ENCODE data around the gene TF.

DNA sequence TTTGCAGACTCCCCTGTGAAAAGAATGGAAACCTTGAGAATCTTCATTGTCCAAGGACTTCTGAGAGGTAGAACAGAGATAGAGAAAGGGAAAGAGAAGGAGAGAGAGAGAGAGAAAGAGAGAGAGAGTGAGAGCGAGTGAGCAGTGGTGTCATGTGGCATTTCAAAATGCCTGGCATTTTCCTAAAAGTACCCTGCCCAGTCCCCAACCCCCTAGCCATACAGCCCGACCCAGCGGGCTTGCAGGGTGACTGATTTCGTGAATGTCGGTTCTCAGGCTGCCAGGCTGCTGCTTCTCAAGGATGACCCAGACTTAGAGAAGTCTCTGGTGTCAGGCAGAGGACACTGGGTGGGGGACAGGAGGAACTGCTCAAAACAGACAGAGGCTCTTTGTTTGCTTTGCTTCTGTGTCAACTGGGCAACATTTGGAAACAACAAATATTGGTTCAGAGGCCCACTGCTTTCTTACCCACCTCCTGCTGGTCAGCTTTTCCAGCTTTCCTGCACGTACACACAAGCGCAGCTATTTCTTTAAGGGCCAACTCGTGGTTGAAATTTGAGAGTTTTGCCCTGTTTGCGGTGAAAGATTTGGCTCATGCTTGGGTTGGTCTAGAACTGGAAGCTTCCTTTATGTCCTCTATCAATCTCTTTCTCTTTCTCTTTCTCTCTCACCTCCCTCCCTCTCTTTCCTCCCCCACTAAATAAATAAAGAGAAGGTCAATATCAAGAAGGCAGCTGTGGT lies 3.7 kb upstream of the TF start:
- TF ChIP-seq, protein P1, sequence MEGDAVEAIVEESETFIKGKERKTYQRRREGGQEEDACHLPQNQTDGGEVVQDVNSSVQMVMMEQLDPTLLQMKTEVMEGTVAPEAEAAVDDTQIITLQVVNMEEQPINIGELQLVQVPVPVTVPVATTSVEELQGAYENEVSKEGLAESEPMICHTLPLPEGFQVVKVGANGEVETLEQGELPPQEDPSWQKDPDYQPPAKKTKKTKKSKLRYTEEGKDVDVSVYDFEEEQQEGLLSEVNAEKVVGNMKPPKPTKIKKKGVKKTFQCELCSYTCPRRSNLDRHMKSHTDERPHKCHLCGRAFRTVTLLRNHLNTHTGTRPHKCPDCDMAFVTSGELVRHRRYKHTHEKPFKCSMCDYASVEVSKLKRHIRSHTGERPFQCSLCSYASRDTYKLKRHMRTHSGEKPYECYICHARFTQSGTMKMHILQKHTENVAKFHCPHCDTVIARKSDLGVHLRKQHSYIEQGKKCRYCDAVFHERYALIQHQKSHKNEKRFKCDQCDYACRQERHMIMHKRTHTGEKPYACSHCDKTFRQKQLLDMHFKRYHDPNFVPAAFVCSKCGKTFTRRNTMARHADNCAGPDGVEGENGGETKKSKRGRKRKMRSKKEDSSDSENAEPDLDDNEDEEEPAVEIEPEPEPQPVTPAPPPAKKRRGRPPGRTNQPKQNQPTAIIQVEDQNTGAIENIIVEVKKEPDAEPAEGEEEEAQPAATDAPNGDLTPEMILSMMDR (IDR thresholded peaks at IDR 0.05 in 8 of 11, conservative IDR thresholded peaks at IDR 0.05 in 3 of 11), result no peak
- TF ChIP-seq POLR2A (IDR thresholded peaks at IDR 0.05) (no peak), POLR2AphosphoS5 (IDR thresholded peaks at IDR 0.05) (no peak)
